ENCODE data around the gene CBX3.
"Not testable (repeated sequence)": the region's sequence is repeated elsewhere in the genome, so short reads cannot be mapped to it uniquely, and the experiment has no call there.

Gene CBX3

GRCh38 chr7:26165950-26166683 lies 35.4 kb upstream of the CBX3 start:
- Mint-ChIP-seq H3K4me3 (peak overlapping the region; percentile 61 to 66), H3K27me3 (no peaks in the 10 kb centered on the region), H3K4me1 (peaks cover 54% of the 10 kb centered on the region), H3K27ac (peak overlapping the region in 1 of 2 donors; percentile 80), H3K9me3 (no peaks in the 10 kb centered on the region)
- ATAC-seq (no peak), DNase-seq (no peak)

GRCh38 chr7:26166684-26167266 lies 34.8 kb upstream of the CBX3 start:
- H3K4me1 Mint-ChIP-seq = peaks cover 48% of the 10 kb centered on the region
- no peaks in the 10 kb centered on the region for H3K9me3 Mint-ChIP-seq
- DNase-seq (peak in 1 of 2 donors; percentile 49), ATAC-seq (peak; percentile 95)
- peak overlapping the region; percentile 61 to 66 for H3K4me3 Mint-ChIP-seq
- H3K27ac Mint-ChIP-seq = peak overlapping the region in 1 of 2 donors; percentile 80
- no peaks in the 10 kb centered on the region for H3K27me3 Mint-ChIP-seq

GRCh38 chr7:26167303-26167934 lies 34.1 kb upstream of the CBX3 start:
- Mint-ChIP-seq H3K9me3 (no peaks in the 10 kb centered on the region), H3K4me1 (peaks cover 41% of the 10 kb centered on the region), H3K4me3 (peak overlapping the region; percentile 61 to 66), H3K27ac (peak overlapping the region in 1 of 2 donors; percentile 80), H3K27me3 (no peaks in the 10 kb centered on the region)
- DNase-seq (no peak), ATAC-seq (peak; percentile 87)

- Mint-ChIP-seq H3K4me3 (no peak overlapping the region), H3K9me3 (no peaks in the 10 kb centered on the region), H3K27me3 (no peaks in the 10 kb centered on the region), H3K4me1 (peaks cover 32% of the 10 kb centered on the region), H3K27ac (no peak overlapping the region)
- no peak for DNase-seq
- ATAC-seq = no peak
These were observed 33.0 kb upstream of the CBX3 start for GRCh38 chr7:26168458-26169023.

GRCh38 chr7:26169271-26169670 lies 32.3 kb upstream of the CBX3 start:
- H3K9me3 Mint-ChIP-seq = no peaks in the 10 kb centered on the region
- H3K4me1 Mint-ChIP-seq = peaks cover 33% of the 10 kb centered on the region

GRCh38 chr7:26170663-26171062 lies 30.9 kb upstream of the CBX3 start:
- H3K4me1 Mint-ChIP-seq = peaks cover 31% of the 10 kb centered on the region

More at GRCh38 chr7:26169271-26169670, 32.3 kb upstream of the CBX3 start:
- no peak overlapping the region for H3K4me3 Mint-ChIP-seq
- no peak overlapping the region for H3K27ac Mint-ChIP-seq
- DNase-seq (no peak), ATAC-seq (no peak)
- H3K27me3 Mint-ChIP-seq = no peaks in the 10 kb centered on the region

GRCh38 chr7:26171601-26172000 lies 29.9 kb upstream of the CBX3 start:
- no peak for ATAC-seq
- H3K4me1 Mint-ChIP-seq = peaks cover 22% of the 10 kb centered on the region
- no peak overlapping the region for H3K4me3 Mint-ChIP-seq
- no peak overlapping the region for H3K27ac Mint-ChIP-seq
- H3K27me3 Mint-ChIP-seq = no peaks in the 10 kb centered on the region
- DNase-seq = no peak
- H3K9me3 Mint-ChIP-seq = no peaks in the 10 kb centered on the region

More at GRCh38 chr7:26170663-26171062, 30.9 kb upstream of the CBX3 start:
- ATAC-seq (no peak), DNase-seq (no peak)
- Mint-ChIP-seq H3K9me3 (no peaks in the 10 kb centered on the region), H3K27ac (no peak overlapping the region), H3K4me3 (no peak overlapping the region), H3K27me3 (no peaks in the 10 kb centered on the region)

- ATAC-seq (no peak), DNase-seq (no peak)
- Mint-ChIP-seq H3K4me3 (no peak overlapping the region), H3K4me1 (peaks cover 18% of the 10 kb centered on the region), H3K9me3 (no peaks in the 10 kb centered on the region), H3K27ac (no peak overlapping the region), H3K27me3 (no peaks in the 10 kb centered on the region)
These were observed 29.5 kb upstream of the CBX3 start for GRCh38 chr7:26172048-26172447.

GRCh38 chr7:26175903-26176302 lies 25.6 kb upstream of the CBX3 start:
- not testable (repeated sequence) for ATAC-seq, H3K9me3 Mint-ChIP-seq, DNase-seq, H3K4me3 Mint-ChIP-seq, H3K27me3 Mint-ChIP-seq
- peak overlapping the region in 1 of 2 donors; percentile 9 for H3K27ac Mint-ChIP-seq
- peaks cover 43% of the 10 kb centered on the region for H3K4me1 Mint-ChIP-seq

- ATAC-seq, H3K27ac Mint-ChIP-seq, H3K27me3 Mint-ChIP-seq, H3K9me3 Mint-ChIP-seq, H3K4me3 Mint-ChIP-seq, DNase-seq: not testable (repeated sequence)
- H3K4me1 Mint-ChIP-seq = peaks cover 51% of the 10 kb centered on the region
These were observed 24.8 kb upstream of the CBX3 start for GRCh38 chr7:26176696-26177095.

GRCh38 chr7:26177269-26177668 lies 24.3 kb upstream of the CBX3 start:
- Mint-ChIP-seq H3K4me1 (peaks cover 57% of the 10 kb centered on the region), H3K27ac (peak overlapping the region in 1 of 2 donors; percentile 93)
- not testable (repeated sequence) for H3K9me3 Mint-ChIP-seq, H3K4me3 Mint-ChIP-seq, DNase-seq, ATAC-seq, H3K27me3 Mint-ChIP-seq

GRCh38 chr7:26178272-26178960 lies 23.1 kb upstream of the CBX3 start:
- Mint-ChIP-seq H3K27ac (peak overlapping the region in 1 of 2 donors; percentile 80), H3K4me1 (peaks cover 57% of the 10 kb centered on the region), H3K27me3 (no peaks in the 10 kb centered on the region), H3K4me3 (no peak overlapping the region), H3K9me3 (no peaks in the 10 kb centered on the region)
- ATAC-seq (peak; percentile 27), DNase-seq (no peak)

- no peaks in the 10 kb centered on the region for H3K27me3 Mint-ChIP-seq
- H3K4me1 Mint-ChIP-seq = peaks cover 59% of the 10 kb centered on the region
- peak; percentile 1 for ATAC-seq
- no peak for DNase-seq
- H3K9me3 Mint-ChIP-seq = no peaks in the 10 kb centered on the region
- H3K4me3 Mint-ChIP-seq = no peak overlapping the region
- peak overlapping the region in 1 of 2 donors; percentile 92 for H3K27ac Mint-ChIP-seq
These were observed 22.1 kb upstream of the CBX3 start for GRCh38 chr7:26179422-26179821.

GRCh38 chr7:26179826-26180497 lies 21.6 kb upstream of the CBX3 start:
- Mint-ChIP-seq H3K4me3 (no peak overlapping the region), H3K4me1 (peaks cover 62% of the 10 kb centered on the region), H3K9me3 (no peaks in the 10 kb centered on the region), H3K27me3 (no peaks in the 10 kb centered on the region), H3K27ac (peak overlapping the region in 1 of 2 donors; percentile 92)
- ATAC-seq = no peak
- DNase-seq = no peak

- no peaks in the 10 kb centered on the region for H3K9me3 Mint-ChIP-seq
- H3K4me1 Mint-ChIP-seq = peaks cover 71% of the 10 kb centered on the region
- DNase-seq (no peak), ATAC-seq (no peak)
- H3K4me3 Mint-ChIP-seq = no peak overlapping the region
- H3K27me3 Mint-ChIP-seq = no peaks in the 10 kb centered on the region
- H3K27ac Mint-ChIP-seq = peak overlapping the region in 1 of 2 donors; percentile 50
These were observed 20.8 kb upstream of the CBX3 start for GRCh38 chr7:26180792-26181198.

Data from stimulated activated naive CD8-positive, alpha-beta T cell treated with anti-CD3 and anti-CD28 coated beads, Interleukin-15, amount 100 ng/mL, for 72 hours (primary cell).